CD4-positive, alpha-beta T cell treated with Interleukin-1 beta for 1 hour (primary cell): Measurements from ENCODE around the gene PI4KA.
A peak's percentile ranks its signal among the peaks of the same experiment; 100 is the strongest.
"Not testable (repeated sequence)": the region's sequence is repeated elsewhere in the genome, so short reads cannot be mapped to it uniquely, and the experiment has no call there.

Experiments used
- DNase-seq, 2 donors: peaks; one replicate each; pipeline ENCODE4 v3.0.0-alpha.2; 2020 to 2022

Gene PI4KA

DNA sequence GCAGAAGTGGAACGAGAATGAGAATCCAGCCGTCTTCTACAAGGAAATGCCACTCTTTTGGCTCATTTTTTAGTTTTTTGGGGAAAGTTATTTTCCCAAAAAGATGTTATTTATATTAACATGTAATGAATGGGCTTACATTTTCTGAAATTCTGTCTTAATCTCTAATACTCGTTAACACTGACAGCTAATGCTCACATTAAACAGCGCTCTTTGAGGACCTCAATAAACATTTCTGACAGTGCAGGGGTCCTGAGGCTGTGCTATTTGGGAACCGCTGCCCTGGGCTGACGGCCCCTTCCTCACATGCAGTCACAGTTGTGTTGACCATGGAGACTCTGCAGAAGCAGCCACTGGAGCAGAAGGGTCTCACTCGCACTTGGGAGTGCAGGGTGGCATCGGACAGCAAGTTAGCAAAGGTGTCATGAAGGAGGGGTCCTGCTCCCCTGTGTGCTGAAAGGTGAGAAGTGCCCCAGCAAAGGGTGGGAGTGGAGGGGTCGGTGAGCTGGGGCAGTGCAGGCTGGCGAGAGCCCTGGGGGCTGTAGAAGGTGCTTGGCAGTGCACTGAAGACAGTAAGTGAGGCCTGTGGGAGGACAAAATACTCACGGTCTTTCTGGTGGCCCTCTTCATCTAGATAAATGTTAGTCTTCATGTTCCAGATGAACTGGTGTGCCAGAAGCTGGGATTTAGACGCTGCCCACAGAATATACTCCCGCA, 137.8 kb downstream of the PI4KA start:
- no peak for DNase-seq

DNA sequence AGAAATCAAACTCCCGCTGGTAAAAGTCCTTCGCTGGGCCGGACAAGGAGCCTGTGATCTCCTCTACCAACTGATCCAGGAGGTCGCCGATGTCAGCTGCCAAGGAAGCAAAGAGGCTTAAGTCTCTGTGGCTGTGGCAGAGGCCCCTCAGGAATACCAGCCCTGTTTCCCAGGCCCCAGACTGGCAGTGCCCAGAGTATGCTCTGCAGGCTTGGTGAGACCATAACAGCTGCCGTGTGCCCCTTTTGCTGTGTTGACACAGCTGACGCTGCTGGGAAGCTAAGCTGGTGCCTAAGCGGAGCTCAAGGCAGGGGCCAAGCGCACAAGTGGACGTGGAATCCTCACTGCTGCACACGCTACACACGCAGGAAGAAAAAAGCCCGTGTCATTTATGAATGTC, 139.9 kb downstream of the PI4KA start:
- DNase-seq, result not testable (repeated sequence)

DNA sequence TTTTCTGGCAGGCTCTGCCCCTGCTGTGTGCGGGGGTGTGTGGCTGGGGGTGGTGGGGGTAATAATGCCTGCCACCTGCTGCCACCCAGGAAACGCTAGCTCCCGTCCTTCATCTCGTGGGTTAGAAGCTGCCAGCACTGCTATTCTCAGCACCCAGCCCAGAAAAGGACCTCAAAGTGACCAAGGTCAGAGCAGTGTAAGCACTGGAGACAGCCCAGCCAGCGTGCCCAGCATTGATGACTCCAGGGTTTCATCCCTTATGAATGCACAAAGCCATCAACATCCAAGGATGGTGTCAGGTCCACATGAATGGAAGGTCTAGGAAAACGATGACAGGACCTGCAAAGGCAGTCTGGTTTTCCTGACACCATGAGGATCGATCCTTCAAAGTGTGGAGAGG, 140.6 kb downstream of the PI4KA start:
- not testable (repeated sequence) for DNase-seq

DNA sequence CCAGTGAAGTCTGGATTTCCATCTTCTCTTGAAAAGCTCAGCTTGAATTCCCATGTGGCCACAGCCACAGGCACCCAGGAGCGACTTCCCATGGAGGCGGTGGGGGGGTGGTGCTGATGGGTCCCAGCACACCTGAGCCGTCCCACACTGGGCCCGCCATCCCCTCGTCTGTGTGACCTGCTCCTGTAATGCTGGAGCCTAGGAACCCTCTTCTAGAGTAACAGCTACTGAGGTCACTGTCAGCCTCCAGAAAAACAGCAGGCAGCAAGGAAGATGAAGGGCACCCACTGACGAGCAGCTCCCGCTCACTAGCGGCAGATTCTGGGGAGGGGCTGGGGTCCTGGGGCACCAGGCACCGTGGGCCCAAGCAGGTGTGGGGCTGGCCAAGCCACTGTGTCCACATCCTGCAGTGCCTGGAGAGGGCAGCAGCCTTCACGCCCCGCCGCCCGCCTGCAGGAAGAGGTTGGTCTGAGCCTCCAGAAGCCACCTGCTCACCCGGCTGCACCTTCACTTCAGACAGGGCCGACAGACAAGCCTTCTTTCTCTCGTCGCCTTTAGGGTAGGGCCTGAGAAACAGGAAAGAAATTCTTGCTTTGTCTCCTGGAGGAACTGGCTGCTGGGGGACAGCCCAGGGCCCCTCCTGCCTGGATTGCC, 141.3 kb downstream of the PI4KA start:
- DNase-seq, result not testable (repeated sequence)

DNA sequence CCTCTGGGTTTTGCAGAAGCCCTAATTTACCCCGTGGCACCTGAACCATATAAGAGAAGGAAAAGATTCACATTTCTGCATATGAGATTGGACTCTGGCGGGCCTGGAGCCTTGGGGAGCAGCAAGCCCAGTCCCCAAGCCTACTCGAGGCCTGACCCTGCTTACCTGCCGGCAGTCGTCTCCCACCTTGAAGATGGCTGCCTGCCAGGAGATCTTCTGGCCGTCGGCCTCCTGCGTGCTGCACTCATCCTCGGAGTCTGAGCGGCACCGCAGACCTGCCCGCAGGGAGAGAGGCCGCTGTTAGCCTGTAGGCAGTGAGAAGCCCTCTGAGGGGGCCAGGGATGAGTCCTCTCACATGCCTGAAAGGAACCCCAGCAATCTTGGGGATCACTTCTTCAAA, 145.5 kb downstream of the PI4KA start:
- DNase-seq, result not testable (repeated sequence)

DNA sequence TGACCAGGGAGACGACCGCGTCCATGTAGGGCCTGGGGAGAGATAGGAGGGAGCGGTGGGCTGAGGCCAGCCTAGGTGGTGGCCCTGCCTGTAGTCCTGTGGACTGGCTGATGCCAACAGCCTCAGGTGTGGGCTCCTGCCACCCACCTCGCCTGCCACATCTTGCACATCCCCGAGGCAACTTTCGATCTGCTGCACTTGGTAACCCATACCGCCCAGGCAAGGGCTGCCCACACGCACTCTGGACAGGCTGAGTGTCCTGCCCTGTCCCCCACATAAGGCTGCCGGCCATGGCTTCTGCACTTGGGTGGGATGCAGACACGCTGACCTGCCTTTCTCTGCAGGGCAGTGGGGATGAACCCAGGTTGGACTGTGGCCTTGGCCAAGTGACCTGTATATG, 148.6 kb downstream of the PI4KA start:
- not testable (repeated sequence) for DNase-seq

DNA sequence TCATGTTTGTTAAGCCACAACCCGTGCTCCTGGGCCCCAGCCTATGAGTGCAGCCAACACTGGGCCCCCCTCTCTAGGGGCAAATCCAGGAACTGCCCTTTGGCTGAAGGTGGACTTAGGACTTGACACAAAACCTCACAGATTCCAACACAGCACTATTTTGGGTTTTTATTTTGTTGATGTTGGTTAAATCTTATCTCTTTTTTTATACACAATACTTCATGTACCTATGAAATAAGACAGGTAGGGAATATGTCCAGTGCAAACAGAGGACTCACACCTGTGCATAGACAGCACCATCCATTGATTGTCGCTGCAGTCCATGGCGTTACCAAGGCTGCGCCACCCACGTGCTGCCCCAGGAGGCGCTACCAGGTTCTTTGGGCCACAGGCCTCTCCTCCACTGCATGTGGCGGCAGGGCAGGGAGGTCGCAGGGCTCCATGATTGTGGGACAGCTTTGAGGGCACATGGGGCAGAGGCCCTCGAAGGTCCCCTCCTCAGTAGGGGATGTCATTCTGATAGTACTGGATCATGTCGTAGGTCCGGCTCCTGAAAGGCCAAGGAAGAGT, 151.0 kb downstream of the PI4KA start:
- DNase-seq, result not testable (repeated sequence)

DNA sequence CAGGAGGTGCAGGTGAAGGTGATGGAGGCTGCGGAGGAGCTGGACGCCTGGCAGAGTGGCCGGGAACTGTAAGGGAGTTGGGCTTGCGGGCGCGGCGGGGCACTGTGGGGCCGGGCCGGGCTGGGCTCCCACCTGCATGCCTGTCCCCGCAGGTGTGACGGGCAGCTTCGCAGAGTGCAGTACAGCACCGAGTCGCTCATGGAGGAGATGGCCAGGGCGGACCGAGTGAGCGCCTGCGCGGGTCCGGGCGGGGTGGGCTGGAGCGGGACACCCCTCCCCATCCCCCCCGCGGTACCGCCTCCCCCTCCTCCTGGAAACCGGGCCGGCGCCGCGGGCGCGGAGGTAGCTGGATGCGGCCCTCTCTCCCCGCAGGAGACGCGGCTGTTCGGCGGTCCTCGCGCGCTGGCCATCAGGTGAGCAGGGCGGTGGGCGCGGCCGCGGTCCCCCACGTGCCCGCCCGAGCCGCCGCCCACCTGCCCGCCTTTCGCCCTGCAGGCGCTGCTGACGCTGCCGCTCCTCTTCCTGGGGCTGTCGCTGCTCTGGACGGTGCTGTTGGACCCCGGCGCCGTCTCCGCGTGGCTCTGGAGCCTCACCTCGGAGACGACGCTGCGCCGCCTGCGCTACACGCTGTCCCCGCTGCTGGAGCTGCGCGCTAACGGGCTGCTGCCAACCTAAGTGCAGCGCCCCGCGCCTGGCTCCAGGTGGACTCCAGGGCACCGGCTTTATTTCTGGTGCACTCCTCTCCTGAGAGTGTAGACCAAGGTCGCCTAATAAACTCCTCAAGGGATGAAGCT, 154.6 kb downstream of the PI4KA start:
- peak in 1 of 2 donors; percentile 15 for DNase-seq

DNA sequence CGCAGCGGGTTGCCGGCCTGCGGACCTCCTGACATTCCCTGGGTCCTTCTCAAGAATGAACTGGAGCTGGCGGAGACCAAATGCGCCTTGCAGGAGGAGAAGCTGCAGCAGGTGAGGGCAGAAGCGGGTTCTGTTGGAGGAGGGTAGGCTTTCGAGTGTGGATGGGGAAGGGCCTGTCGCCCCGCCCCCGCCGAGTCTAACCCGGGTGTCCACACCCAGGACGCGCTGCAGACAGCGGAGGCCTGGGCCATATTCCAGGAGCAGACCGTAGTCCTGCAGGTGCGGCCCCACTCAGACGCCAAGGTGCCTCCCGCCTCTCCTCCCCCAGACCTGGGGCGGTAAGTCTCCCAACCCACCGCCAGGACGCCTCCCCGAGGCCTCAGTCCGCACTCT, 155.2 kb downstream of the PI4KA start:
- DNase-seq, result peak in 1 of 2 donors; percentile 74

DNA sequence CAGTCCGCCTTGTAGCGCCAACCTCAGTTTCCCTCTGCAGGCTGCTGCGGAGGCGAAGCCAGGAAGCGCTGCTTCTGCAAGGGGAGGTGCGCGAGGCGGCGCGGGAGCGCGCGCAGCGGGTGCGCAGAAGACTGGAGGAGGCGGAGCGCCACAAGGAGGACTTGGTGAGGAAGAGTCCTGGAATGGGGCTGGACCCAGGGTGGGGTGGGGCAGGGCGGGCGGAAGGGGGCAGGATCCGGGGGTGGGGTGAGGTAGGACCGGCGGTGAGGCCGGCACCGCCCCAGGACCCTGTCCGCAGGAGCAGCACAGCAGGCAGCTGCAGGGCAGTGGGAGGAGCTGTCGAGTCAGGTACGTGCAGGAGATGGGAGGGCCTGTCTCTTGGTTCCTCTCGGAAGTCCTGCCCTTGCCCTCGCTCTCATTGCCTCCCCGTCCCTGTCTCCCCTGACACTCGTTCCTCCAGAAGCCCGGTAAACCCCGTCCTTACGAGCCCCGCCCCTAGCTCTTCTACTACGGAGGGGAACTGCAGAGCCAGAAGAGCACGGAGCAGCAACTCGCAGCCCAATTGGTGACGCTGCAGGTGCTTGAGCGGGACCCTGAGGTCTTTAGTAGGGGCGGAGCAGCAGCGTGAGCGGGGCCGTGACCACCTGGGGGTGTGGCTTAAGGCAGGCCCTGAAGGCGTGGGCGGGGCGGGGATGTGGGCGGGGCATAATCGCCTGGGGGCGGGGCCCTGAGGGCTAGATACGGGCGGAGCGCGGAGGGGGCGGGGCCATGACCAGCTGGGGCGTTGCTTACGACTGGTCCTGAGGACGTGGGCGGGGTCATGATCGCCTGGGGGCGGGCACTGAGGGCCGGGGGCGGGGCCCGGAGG, 155.8 kb downstream of the PI4KA start:
- peak; percentile 94 to 95 for DNase-seq

DNA sequence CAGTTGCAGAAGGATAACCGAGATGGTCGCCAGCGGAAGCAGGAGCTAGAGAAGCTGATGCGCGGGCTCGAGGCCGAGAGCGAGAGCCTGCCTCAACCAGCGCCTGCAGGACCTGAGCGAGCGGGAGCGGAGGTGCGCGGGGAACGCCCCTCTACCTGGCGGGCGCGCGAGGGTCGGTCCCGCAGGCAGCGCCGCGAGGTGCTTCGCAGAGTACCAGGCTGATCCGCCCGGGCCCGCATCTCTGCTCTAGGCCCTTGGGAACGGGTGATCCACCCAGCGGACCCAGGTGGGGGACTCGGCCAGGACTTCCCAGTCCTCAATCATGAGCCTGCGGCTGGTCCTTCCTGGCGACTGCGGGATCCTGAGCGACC, 156.5 kb downstream of the PI4KA start:
- peak in 1 of 2 donors; percentile 25 for DNase-seq

DNA sequence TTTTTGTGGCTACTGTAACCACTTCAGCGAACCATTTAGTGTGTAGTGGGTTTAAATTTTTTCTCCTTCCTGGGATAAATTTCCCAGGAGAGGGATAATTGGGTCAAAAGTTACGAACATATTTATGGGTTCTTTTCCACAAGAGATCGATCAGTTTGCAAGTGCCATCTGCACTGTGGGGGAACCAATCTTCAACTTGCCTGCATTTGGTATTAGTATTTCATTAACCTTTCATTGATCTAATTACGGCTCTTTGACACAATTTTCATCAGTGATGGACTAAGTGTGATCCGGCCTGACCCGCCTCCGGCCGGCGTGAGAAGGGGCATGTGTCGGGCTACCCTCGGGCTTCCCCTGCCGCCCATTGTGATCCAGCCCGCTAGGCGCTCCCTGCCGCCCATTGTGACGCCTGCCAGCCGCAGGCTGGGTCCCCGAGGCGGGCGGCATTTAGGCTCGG, 156.9 kb downstream of the PI4KA start:
- peak in 1 of 2 donors; percentile 5 for DNase-seq

DNA sequence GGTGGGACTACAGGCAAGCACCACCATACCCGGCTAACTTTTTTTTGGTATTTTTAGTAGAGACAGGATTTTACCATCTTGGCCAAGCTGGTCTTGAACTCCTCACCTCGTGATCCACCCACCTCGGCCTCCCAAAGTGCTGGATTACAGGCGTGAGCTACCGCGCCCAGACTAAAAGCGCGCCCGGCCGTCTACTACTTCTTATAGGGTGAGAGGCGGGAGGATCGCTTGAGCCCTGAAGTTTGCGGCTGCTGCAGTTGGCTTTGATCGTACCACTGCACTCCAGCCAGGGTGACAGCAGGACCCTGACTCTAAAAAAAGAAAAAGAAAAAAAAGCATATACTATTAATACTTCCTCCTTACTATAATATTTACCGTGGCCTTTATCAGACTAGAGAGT, 158.3 kb downstream of the PI4KA start:
- not testable (repeated sequence) for DNase-seq

DNA sequence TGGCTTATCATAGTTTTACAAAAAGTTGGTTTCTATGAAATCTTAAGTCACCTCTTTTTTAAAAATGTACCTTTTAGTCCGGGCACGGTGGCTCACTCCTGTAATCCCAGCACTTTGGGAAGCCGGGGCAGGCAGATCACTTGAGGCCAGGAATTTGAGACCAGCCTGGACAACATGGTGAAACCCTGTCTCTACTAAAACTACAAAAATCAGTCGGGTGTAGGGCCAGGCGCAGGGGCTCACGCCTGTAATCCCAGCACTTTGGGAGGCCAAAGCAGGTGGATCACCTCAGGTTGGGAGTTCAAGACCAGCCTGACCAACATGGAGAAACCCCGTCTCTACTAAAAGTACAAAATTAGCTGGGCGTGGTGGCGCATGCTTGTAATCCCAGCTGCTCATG, 158.8 kb downstream of the PI4KA start:
- not testable (repeated sequence) for DNase-seq

DNA sequence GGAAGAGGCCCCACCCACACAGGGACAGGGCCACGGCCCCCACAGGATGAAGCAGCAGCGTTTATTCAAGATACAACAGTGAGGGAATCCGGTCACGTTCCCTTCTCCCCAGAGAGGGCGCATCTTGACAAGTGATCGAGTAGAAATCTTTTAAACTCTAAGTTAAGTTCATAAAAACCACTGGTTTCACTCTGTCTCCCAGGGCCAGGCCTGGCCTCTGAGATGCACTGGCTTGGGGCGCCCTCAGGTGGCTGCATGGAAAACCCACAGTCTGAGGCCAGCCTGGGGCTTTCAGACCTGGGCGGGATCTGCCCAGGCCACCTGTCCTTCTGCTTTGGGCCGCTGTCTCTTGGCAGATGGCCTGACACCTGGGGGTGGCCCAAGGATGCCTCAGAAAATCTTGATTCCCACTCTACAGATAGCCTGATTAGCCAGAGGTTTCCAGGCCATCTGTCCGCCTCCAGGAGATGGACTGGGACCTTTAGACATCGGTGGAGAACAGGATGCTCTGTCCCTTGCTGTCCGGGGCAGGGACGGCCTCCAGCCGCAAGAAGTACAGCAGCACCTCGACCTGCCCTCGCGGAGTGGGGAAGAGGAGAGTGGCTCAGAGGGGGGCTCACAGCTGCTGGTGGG, 161.0 kb downstream of the PI4KA start:
- DNase-seq, result peak; percentile 82 to 90

DNA sequence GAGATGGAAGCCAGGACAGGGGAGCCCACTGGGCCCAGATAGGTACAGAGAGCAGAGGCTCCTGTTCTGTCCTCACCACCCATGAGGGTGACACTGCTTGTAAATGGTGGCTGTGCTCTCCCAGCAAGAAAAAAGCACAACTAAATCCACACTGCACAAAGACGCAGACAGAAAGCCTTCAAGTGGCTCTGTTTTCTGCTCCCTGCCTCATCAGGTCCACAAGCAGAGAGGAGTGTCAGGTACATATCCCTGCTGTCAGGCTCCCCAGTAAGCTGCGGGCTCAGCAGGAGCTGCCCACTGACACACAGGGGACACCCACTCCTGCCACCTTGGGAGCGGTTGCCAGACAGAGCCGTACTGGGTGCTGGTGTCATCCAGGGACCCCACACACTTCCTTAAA, 162.6 kb downstream of the PI4KA start:
- DNase-seq, result not testable (repeated sequence)

DNA sequence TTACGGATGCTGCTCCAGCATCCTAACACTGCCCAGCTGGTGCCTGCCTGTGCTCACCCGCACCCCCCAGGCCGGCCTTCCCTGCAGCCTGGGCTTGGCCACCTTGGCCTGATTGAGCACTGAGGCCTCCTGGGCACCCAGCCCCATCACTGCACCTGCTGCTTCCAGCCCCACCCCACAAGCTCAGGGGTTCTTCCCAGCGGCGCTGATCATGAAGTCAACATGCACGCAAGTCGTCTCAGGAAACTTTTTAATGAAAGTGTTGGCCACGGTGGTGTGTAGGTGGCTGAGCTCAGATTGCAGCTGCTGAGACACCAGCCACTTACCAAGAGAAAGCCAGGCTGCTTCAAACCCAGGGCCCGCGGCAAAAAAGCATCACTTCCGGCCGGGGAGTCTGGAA, 163.4 kb downstream of the PI4KA start:
- DNase-seq, result not testable (repeated sequence)

DNA sequence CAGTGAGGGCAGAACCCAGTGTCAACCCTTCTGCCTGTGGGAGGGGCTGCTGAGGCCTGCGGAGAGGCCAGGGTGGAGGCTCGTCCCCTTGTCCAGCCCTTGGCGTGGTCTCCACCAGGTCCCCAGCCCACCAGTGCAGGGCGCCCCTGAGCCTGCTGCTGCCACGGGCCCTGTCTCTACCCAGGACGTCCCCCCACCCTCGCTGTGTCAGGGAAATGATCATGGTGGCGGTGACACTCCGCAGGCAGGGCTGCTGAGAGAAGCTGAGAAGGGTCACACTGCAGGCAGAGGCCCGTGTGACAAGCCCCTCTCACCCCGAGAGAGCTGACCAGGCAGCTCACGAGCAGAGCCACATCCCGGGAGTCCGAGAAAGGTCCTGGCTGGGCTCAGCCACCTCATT, 164.4 kb downstream of the PI4KA start:
- not testable (repeated sequence) for DNase-seq

DNA sequence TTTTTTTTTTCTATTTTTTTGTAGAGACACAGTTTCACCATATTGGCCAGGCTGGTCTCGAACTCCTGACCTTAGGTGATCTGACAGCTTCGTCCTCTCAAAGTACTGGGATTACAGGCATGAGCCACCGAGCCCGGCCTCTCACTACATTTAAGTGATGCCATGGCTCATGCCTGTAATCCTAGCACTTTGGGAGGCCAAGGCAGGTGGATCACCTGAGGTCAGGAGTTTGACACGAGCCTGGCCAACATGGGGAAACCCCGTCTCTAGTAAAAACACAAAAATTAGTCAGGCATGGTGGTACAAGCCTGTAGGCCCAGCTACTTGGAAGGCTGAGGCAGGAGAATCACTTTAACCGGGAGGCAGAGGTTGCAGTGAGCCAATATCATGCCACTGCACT, 165.7 kb downstream of the PI4KA start:
- not testable (repeated sequence) for DNase-seq

DNA sequence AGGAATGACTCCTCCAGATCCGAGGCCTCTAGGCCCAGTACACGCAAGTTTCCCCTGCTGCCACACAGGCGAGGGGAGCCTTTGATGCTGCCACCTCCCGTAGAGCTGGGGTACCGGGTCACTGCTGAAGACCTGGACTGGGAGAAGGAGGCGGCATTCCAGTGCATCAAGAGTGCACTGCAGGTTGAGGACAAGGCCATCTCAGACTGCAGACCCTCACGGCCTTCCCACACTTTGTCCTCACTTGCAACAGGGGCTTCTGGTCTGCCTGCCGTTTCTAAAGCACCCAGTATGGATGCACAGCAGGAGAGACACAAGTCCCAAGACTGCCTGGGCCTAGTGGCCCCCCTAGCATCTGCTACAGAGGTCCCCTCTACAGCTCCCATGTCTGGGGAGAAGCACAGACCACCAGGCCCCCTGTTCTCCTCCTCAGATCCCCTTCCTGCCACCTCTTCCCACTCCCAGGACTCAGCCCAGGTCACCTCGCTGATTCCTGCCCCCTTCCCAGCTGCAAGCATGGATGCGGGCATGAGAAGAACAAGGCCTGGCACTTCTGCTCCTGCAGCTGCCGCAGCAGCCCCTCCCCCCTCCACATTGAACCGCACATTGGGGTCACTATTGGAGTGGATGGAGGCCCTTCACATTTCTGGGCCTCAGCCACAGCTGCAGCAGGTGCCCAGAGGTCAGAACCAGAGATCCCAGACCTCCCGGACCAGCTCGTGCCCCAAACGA, 167.9 kb downstream of the PI4KA start:
- DNase-seq, result not testable (repeated sequence)
